HL-60 (cell line): ENCODE measurements around the gene MRPL23.

Experiments used
- CTCF ChIP-seq: IDR thresholded peaks from one replicate; pipeline ENCODE4 v1.5.1; 2011; ENCODE audit warnings: low read length, control low read depth, inconsistent platforms; ENCODE audit not compliant: insufficient read depth
- POLR2AphosphoS5 ChIP-seq: IDR thresholded peaks from 2 replicates; pipeline ENCODE4 v1.6.1; 2012; ENCODE audit warnings: low read depth
- SPI1 ChIP-seq: IDR thresholded peaks from 2 replicates; pipeline ENCODE4 v1.6.1; 2012; ENCODE audit warnings: low read depth, mild to moderate bottlenecking, borderline replicate concordance

GRCh38 chr11:1916132-1916985 lies 30.8 kb upstream of the MRPL23 start:
- TF ChIP-seq CTCF = no peak
- TF ChIP-seq SPI1 = no peak
- no peak for TF ChIP-seq POLR2AphosphoS5
